Activated CD8-positive, alpha-beta memory T cell treated with anti-CD3 and anti-CD28 coated beads for 24 hours (primary cell): ENCODE data around the gene HM13.

Experiments used
- DNase-seq: peaks from one replicate; pipeline ENCODE4 v3.0.0-alpha.2; 2020

HM13 gene

DNA sequence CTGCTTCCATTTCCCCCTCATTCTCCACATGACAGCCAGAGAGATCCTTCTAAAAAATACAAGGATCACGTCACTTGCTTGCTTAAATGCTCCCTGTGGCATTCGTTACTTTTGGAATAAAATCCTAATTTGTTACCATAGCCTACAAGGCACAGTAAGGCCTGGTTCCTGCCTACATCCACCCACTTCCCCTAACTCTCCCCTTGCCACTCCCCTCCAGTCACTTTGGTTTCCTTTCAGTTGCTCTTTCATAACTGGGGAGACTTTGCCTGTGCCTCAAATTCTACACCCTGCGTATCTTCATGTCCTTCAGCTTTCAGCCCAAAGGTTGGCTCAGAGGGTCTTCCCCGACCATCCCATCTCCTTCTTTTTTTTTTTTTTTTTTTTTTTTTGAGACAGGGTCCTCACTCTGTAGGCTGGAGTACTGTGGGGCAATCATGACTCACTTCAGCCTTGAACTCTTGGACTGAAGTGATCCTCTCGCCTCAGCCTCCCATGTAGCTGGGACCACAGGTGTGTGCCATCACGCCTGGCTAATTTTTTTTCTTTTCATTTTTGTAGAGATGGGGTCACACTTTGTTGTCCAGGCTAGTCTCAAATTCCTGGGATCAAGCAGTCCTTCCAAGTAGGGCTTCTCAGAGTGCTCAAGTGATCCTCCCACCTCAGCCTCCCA lies 103.3 kb downstream of the HM13 start:
- DNase-seq, result no peak
